B cell (primary cell): Measurements from ENCODE around the gene PIK3AP1. TPM values are rescaled to one million over a fixed set of nuclear protein-coding genes. Genes with fewer than 3 reads are reported as not detected.

ENCODE experiments used
- ATAC-seq: fragments of 200-7000 bp; cut with Tn5 transposase; one replicate; pipeline ENCODE4 v1.10.0; 2021; ENCODE audit warnings: low read depth, mild to moderate bottlenecking, moderate number of reproducible peaks, moderate library complexity
- CTCF ChIA-PET: fragments of 350-600 bp; sonication (Branson Sonifier 250); formaldehyde crosslinking; loops from one replicate; lab custom pipeline; 2021; ENCODE audit warnings: antibody characterized with exemption, inconsistent platforms; lab: Charles Lee
- POLR2A ChIA-PET: fragments of 350-600 bp; sonication (Branson Sonifier 250); formaldehyde crosslinking; loops from one replicate; lab custom pipeline; 2021; ENCODE audit warnings: antibody characterized with exemption; lab: Charles Lee
- DNase-seq: peaks from one replicate; pipeline ENCODE4 v3.0.0; 2013
- H2AFZ ChIP-seq: 2 replicates; pipeline ENCODE4 v1.6.1; 2012; ENCODE audit warnings: mild to moderate bottlenecking, low read depth, low read length; ENCODE audit not compliant: insufficient read depth, poor library complexity, severe bottlenecking
- H3K27ac ChIP-seq, 2 donors: 1 replicate in 1 of 2; 2 replicates in 1 of 2; pipeline ENCODE4 v1.5.1; 2012 to 2013; ENCODE audit warnings: low read length in 2 of 2, mild to moderate bottlenecking in 2 of 2, moderate library complexity in 1 of 2
- H3K27me3 ChIP-seq, 4 experiments: fragments of 200-600 bp in 1 of 4; sonication (generic) in 1 of 4; replicated peaks in 1 of 4; 1 replicate in 2 of 4; 2 replicates in 2 of 4; pipeline versions ENCODE4 v1.6.1 to v1.7.0; 2013 to 2016; ENCODE audit warnings: low read length in 3 of 4, mild to moderate bottlenecking in 2 of 4, mixed read lengths in 1 of 4, moderate library complexity in 1 of 4; ENCODE audit not compliant: insufficient read depth in 4 of 4, control insufficient read depth in 3 of 4; ENCODE audit errors: control extremely low read depth in 1 of 4
- H3K36me3 ChIP-seq, 2 experiments: replicated peaks in 1 of 2; 1 replicate in 1 of 2; 2 replicates in 1 of 2; pipeline versions ENCODE4 v1.6.1 to v1.7.1; 2013; ENCODE audit warnings: low read length in 1 of 2; ENCODE audit not compliant: insufficient read depth in 2 of 2, control insufficient read depth in 1 of 2; ENCODE audit errors: control extremely low read depth in 1 of 2, extremely low read depth in 1 of 2
- H3K4me1 ChIP-seq, 2 donors: fragments of 200-600 bp in 1 of 2; sonication (generic) in 1 of 2; 1 replicate in 1 of 2; 2 replicates in 1 of 2; pipeline versions ENCODE4 v1.5.1 to v1.6.1; 2013 to 2017; ENCODE audit warnings: low read length in 2 of 2; ENCODE audit not compliant: control insufficient read depth in 2 of 2, insufficient read depth in 2 of 2
- H3K4me2 ChIP-seq: replicated peaks from 2 replicates; pipeline ENCODE3; 2012; ENCODE audit warnings: mild to moderate bottlenecking, low read depth, low read length; ENCODE audit not compliant: poor library complexity, severe bottlenecking
- H3K4me3 ChIP-seq, 5 experiments: fragments of 200-600 bp in 1 of 5; sonication (generic) in 1 of 5; 1 replicate in 3 of 5; 2 replicates in 2 of 5; pipeline versions ENCODE4 v1.5.1 to v1.7.0; 2011 to 2016; ENCODE audit warnings: low read length in 4 of 5, mild to moderate bottlenecking in 4 of 5, low read depth in 2 of 5, control low read depth in 1 of 5, moderate library complexity in 1 of 5; ENCODE audit not compliant: insufficient read depth in 1 of 5; ENCODE audit errors: control extremely low read depth in 1 of 5, extremely low read depth in 1 of 5
- H3K79me2 ChIP-seq: fragments of 200-600 bp; sonication (generic); one replicate; pipeline ENCODE4 v1.6.0; 2016; ENCODE audit warnings: low read length; ENCODE audit not compliant: control insufficient read depth, insufficient read depth
- H3K9ac ChIP-seq: fragments of 200-600 bp; sonication (generic); 2 replicates; pipeline ENCODE4 v1.6.1; 2017; ENCODE audit warnings: mild to moderate bottlenecking, low read length, moderate library complexity
- H3K9me3 ChIP-seq, 3 donors: one replicate each; pipeline versions ENCODE4 v1.6.1 to v1.7.1; 2013; ENCODE audit warnings: low read length in 2 of 3; ENCODE audit not compliant: control insufficient read depth in 2 of 3, insufficient read depth in 1 of 3; ENCODE audit errors: control extremely low read depth in 1 of 3
- H4K20me1 ChIP-seq: 2 replicates; pipeline ENCODE4 v1.6.0; 2012; ENCODE audit warnings: mild to moderate bottlenecking, low read length; ENCODE audit not compliant: insufficient read depth, control insufficient read depth, poor library complexity, severe bottlenecking
- H3K27ac Mint-ChIP-seq: one replicate; pipeline ENCODE4 v1.8.0; 2021; ENCODE audit warnings: mixed read lengths
- H3K27me3 Mint-ChIP-seq: one replicate; pipeline ENCODE4 v1.8.0; 2021; ENCODE audit warnings: mixed read lengths
- H3K4me1 Mint-ChIP-seq: one replicate; pipeline ENCODE4 v1.8.0; 2021; ENCODE audit warnings: mixed read lengths
- H3K4me3 Mint-ChIP-seq: one replicate; pipeline ENCODE4 v1.8.0; 2021; ENCODE audit warnings: mixed read lengths
- H3K9me3 Mint-ChIP-seq: one replicate; pipeline ENCODE4 v1.8.0; 2022; ENCODE audit warnings: mixed read lengths; ENCODE audit not compliant: insufficient read depth
- EZH2 ChIP-seq: IDR thresholded peaks from 2 replicates; pipeline ENCODE4 v1.6.1; 2012; ENCODE audit warnings: borderline replicate concordance, low read depth, mild to moderate bottlenecking, moderate library complexity, low read length; ENCODE audit not compliant: insufficient read depth, poor library complexity, severe bottlenecking
- WGBS: methylation state at CpG from one replicate; pipeline ENCODE4 v1.1.5; 2013; ENCODE audit warnings: missing lambda C conversion rate; ENCODE audit not compliant: insufficient coverage; 5-methylcytosine and 5-hydroxymethylcytosine counted together
- intact Hi-C: fragments of 100-400 bp; cut with micrococcal nuclease; formaldehyde crosslinking; loops from one replicate; pipeline ENCODE4 v1.10.0; 2022
- polyA plus RNA-seq: library from polyadenylated mRNA; depleted of rRNA; stranded (reverse); fragments of >200 nt; gene quantifications from 2 replicates; pipeline ENCODE4 v1.2.3, GENCODE V29; 2012
- total RNA-seq, 2 donors: library from RNA; stranded (reverse); fragments of 120-200 nt in 1 of 2; gene quantifications; 1 replicate in 1 of 2; 2 replicates in 1 of 2; pipeline versions ENCODE4 v1.2.3 to v1.2.4, GENCODE V29; 2013 to 2022
- TF ChIP-seq, protein P1 (sequence below): fragments of 200-600 bp; IDR thresholded peaks from one replicate; pipeline ENCODE4 v1.8.0; 2022; ENCODE audit warnings: antibody characterized with exemption, mild to moderate bottlenecking

Gene PIK3AP1
- total and polyA plus RNA-seq, 2 donors (not counting 1 experiment from before 2014, with no cell fraction given): 125 to 130 TPM

- H3K27me3 Mint-ChIP-seq: no peaks in the 10 kb centered on the region
- H3K79me2 ChIP-seq: peaks cover 95% of the 10 kb centered on the region
- TF ChIP-seq, protein P1, sequence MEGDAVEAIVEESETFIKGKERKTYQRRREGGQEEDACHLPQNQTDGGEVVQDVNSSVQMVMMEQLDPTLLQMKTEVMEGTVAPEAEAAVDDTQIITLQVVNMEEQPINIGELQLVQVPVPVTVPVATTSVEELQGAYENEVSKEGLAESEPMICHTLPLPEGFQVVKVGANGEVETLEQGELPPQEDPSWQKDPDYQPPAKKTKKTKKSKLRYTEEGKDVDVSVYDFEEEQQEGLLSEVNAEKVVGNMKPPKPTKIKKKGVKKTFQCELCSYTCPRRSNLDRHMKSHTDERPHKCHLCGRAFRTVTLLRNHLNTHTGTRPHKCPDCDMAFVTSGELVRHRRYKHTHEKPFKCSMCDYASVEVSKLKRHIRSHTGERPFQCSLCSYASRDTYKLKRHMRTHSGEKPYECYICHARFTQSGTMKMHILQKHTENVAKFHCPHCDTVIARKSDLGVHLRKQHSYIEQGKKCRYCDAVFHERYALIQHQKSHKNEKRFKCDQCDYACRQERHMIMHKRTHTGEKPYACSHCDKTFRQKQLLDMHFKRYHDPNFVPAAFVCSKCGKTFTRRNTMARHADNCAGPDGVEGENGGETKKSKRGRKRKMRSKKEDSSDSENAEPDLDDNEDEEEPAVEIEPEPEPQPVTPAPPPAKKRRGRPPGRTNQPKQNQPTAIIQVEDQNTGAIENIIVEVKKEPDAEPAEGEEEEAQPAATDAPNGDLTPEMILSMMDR: no peak
- no peak for TF ChIP-seq EZH2
- peaks cover 71% of the 10 kb centered on the region for H4K20me1 ChIP-seq
- ChIA-PET POLR2A (no interaction called here), CTCF (no interaction called here)
- H3K4me2 ChIP-seq: no peak overlapping the region
- no peaks in the 10 kb centered on the region for H3K9me3 ChIP-seq
- peaks cover 25% of the 10 kb centered on the region for H3K4me1 Mint-ChIP-seq
- H3K4me3 ChIP-seq: no peak overlapping the region
- WGBS: no CpG with 5 or more reads among the region's 5 CpGs
- no peak overlapping the region for H3K27ac Mint-ChIP-seq
- DNase-seq (no peak), ATAC-seq (no peak)
- H3K27ac ChIP-seq: no peak overlapping the region
- no peak overlapping the region for H3K9ac ChIP-seq
- no peak overlapping the region for H2AFZ ChIP-seq
- intact Hi-C loops: no loop called here
- H3K4me1 ChIP-seq: peaks cover 6 to 14% of the 10 kb centered on the region in 2 donors
- no peak overlapping the region for H3K4me3 Mint-ChIP-seq
- no peaks in the 10 kb centered on the region for H3K9me3 Mint-ChIP-seq
- peaks cover 0 to 3% of the 10 kb centered on the region in 2 experiments for H3K36me3 ChIP-seq
- no peaks in the 10 kb centered on the region for H3K27me3 ChIP-seq
Measured at GRCh38 chr10:96573036-96573435, 147.3 kb downstream of the PIK3AP1 start.

- peaks cover 95% of the 10 kb centered on the region for H3K79me2 ChIP-seq
- no peak overlapping the region for H3K4me2 ChIP-seq
- no peak overlapping the region for H2AFZ ChIP-seq
- TF ChIP-seq, protein P1: no peak
- no peak for TF ChIP-seq EZH2
- Mint-ChIP-seq H3K27me3 (no peaks in the 10 kb centered on the region), H3K4me1 (peaks cover 14% of the 10 kb centered on the region), H3K4me3 (no peak overlapping the region), H3K27ac (no peak overlapping the region), H3K9me3 (no peaks in the 10 kb centered on the region)
- 100% methylated on average over 2 of the region's 10 CpGs for WGBS
- DNase-seq: no peak
- intact Hi-C loops: no loop called here
- H3K9me3 ChIP-seq: no peaks in the 10 kb centered on the region
- ChIA-PET POLR2A (no interaction called here), CTCF (no interaction called here)
- no peak overlapping the region for H3K4me3 ChIP-seq
- H3K9ac ChIP-seq: no peak overlapping the region
- H3K36me3 ChIP-seq: peaks cover 0 to 6% of the 10 kb centered on the region in 2 experiments
- no peak overlapping the region for H3K27ac ChIP-seq
- H3K27me3 ChIP-seq: no peaks in the 10 kb centered on the region
- ATAC-seq: no peak
- H4K20me1 ChIP-seq: peaks cover 74% of the 10 kb centered on the region
- H3K4me1 ChIP-seq: peaks cover under 1% of the 10 kb centered on the region in 2 donors
Measured at GRCh38 chr10:96570983-96571964, 149.0 kb downstream of the PIK3AP1 start.
